ENCODE results near the gene ATG7.
A peak's percentile ranks its signal among the peaks of the same experiment; 100 is the strongest.

Gene ATG7

GRCh38 chr3:11566478-11566877, 294.3 kb downstream of the ATG7 start:
- Histone ChIP-seq H3K27ac (peak overlapping the region in 1 of 2 donors; percentile 95), H3K4me3 (no peak overlapping the region)
- TF ChIP-seq CTCF (IDR thresholded peaks at IDR 0.05): no peak
- DNase-seq (ENCODE audit: low spot score): no peak

GRCh38 chr3:11566916-11567315, 294.7 kb downstream of the ATG7 start:
- DNase-seq (ENCODE audit: low spot score): no peak
- no peak for TF ChIP-seq CTCF (IDR thresholded peaks at IDR 0.05)
- Histone ChIP-seq H3K27ac (peak overlapping the region; percentile 95 to 97), H3K4me3 (no peak overlapping the region)

- H3K27ac ChIP-seq: peak overlapping the region; percentile 95 to 97
- no peak for TF ChIP-seq CTCF (IDR thresholded peaks at IDR 0.05)
- peak overlapping the region; percentile 57 for H3K4me3 ChIP-seq
- peak; percentile 89 for DNase-seq (ENCODE audit: low spot score)
These were observed 295.6 kb downstream of the ATG7 start for GRCh38 chr3:11567516-11568467.

- no peak for TF ChIP-seq CTCF (IDR thresholded peaks at IDR 0.05)
- Histone ChIP-seq H3K27ac (peak overlapping the region; percentile 95 to 97), H3K4me3 (peak overlapping the region; percentile 57)
- peak; percentile 93 for DNase-seq (ENCODE audit: low spot score)
These were observed 296.4 kb downstream of the ATG7 start for GRCh38 chr3:11568503-11569155.

- no peak for TF ChIP-seq CTCF (IDR thresholded peaks at IDR 0.05)
- H3K4me3 ChIP-seq: peak overlapping the region; percentile 57
- H3K27ac ChIP-seq: peak overlapping the region; percentile 95 to 97
- no peak for DNase-seq (ENCODE audit: low spot score)
These were observed 297.1 kb downstream of the ATG7 start for GRCh38 chr3:11569156-11569741.

- H3K4me3 ChIP-seq: peak overlapping the region; percentile 38
- DNase-seq (ENCODE audit: low spot score): no peak
- no peak for TF ChIP-seq CTCF (IDR thresholded peaks at IDR 0.05)
- peak overlapping the region; percentile 95 to 97 for H3K27ac ChIP-seq
These were observed 298.1 kb downstream of the ATG7 start for GRCh38 chr3:11570251-11570650.

All from coronary artery (tissue), 2 donors.